ENCODE data around the gene HPSE2. TPM values are rescaled to one million over a fixed set of nuclear protein-coding genes. Genes with fewer than 3 reads are reported as not detected.
A peak's percentile ranks its signal among the peaks of the same experiment; 100 is the strongest.

The HPSE2 gene
- total RNA-seq, 1 experiment from 2014 or later = not detected

GRCh38 chr10:98748298-98748697 lies 487.4 kb downstream of the HPSE2 start:
- no peak overlapping the region for H3K27ac Mint-ChIP-seq (ENCODE audit: unreplicated experiment)
- CTCF ChIA-PET = interaction anchor here (0.7 kb wide), 1 partner anchor 424 kb away, joined by 3 read pairs; no protein-coding TSS in a partner anchor
- H3K9me3 ChIP-seq = no peaks in the 10 kb centered on the region
- DNase-seq = peak in 1 of 2 experiments; percentile 35
- no peak overlapping the region for H3K4me3 ChIP-seq (ENCODE audit: low read depth, low read length)
- H3K36me3 Mint-ChIP-seq (ENCODE audit: insufficient read depth, unreplicated experiment) = no peaks in the 10 kb centered on the region
- H3K27me3 ChIP-seq (replicated peaks; ENCODE audit: control insufficient read depth, insufficient read depth, low read length) = no peaks in the 10 kb centered on the region
- POLR2A ChIA-PET = no interaction called here
- H3K4me1 ChIP-seq = no peaks in the 10 kb centered on the region
- H3K36me3 ChIP-seq (ENCODE audit: control insufficient read depth, insufficient read depth, low read length) = no peaks in the 10 kb centered on the region
- BruUV-seq (replicated peaks) = no TSS peak
- intact Hi-C loops (cut with micrococcal nuclease; ENCODE audit: unreplicated experiment) = loop anchor here (1.0 to 5.0 kb wide), 2 partner anchors 294 to 424 kb away; no protein-coding TSS in a partner anchor
- H3K4me3 Mint-ChIP-seq (ENCODE audit: unreplicated experiment) = no peak overlapping the region
- no peaks in the 10 kb centered on the region for H3K27me3 Mint-ChIP-seq (ENCODE audit: insufficient read depth, unreplicated experiment)
- TF ChIP-seq CTCF (IDR thresholded peaks at IDR 0.05; ENCODE audit: insufficient read depth in 1 of 2, low read depth in 1 of 2, low read length in 1 of 2, severe bottlenecking in 1 of 2, unreplicated experiment in 1 of 2) = peak; percentile 34 to 35
- H3K4me1 Mint-ChIP-seq (ENCODE audit: low read depth, unreplicated experiment) = no peaks in the 10 kb centered on the region
- no peaks in the 10 kb centered on the region for H3K9me3 Mint-ChIP-seq (ENCODE audit: unreplicated experiment)

GRCh38 chr10:98745645-98746044 lies 490.0 kb downstream of the HPSE2 start:
- H3K4me1 Mint-ChIP-seq (ENCODE audit: low read depth, unreplicated experiment) = no peaks in the 10 kb centered on the region

GRCh38 chr10:98720551-98720950 lies 515.1 kb downstream of the HPSE2 start:
- H3K36me3 Mint-ChIP-seq (ENCODE audit: insufficient read depth, unreplicated experiment) = no peaks in the 10 kb centered on the region
- H3K4me3 Mint-ChIP-seq (ENCODE audit: unreplicated experiment) = no peak overlapping the region
- no peaks in the 10 kb centered on the region for H3K27me3 ChIP-seq (replicated peaks; ENCODE audit: control insufficient read depth, insufficient read depth, low read length)
- H3K4me1 ChIP-seq = no peaks in the 10 kb centered on the region
- H3K27me3 Mint-ChIP-seq (ENCODE audit: insufficient read depth, unreplicated experiment) = peaks cover 12% of the 10 kb centered on the region
- no peaks in the 10 kb centered on the region for H3K9me3 Mint-ChIP-seq (ENCODE audit: unreplicated experiment)
- H3K4me3 ChIP-seq (ENCODE audit: low read depth, low read length) = no peak overlapping the region
- POLR2A ChIA-PET = no interaction called here
- DNase-seq = no peak
- H3K9me3 ChIP-seq = no peaks in the 10 kb centered on the region
- H3K36me3 ChIP-seq (ENCODE audit: control insufficient read depth, insufficient read depth, low read length) = no peaks in the 10 kb centered on the region
- TF ChIP-seq CTCF (IDR thresholded peaks at IDR 0.05; ENCODE audit: insufficient read depth in 1 of 2, low read depth in 1 of 2, low read length in 1 of 2, severe bottlenecking in 1 of 2, unreplicated experiment in 1 of 2) = no peak
- intact Hi-C loops (cut with micrococcal nuclease; ENCODE audit: unreplicated experiment) = no loop called here
- BruUV-seq (replicated peaks) = no TSS peak
- H3K27ac Mint-ChIP-seq (ENCODE audit: unreplicated experiment) = no peak overlapping the region
- CTCF ChIA-PET = no interaction called here
- no peaks in the 10 kb centered on the region for H3K4me1 Mint-ChIP-seq (ENCODE audit: low read depth, unreplicated experiment)

More at GRCh38 chr10:98745645-98746044, 490.0 kb downstream of the HPSE2 start:
- TF ChIP-seq CTCF (IDR thresholded peaks at IDR 0.05; ENCODE audit: insufficient read depth in 1 of 2, low read depth in 1 of 2, low read length in 1 of 2, severe bottlenecking in 1 of 2, unreplicated experiment in 1 of 2) = no peak
- Histone ChIP-seq H3K4me3 (ENCODE audit: low read depth, low read length) (no peak overlapping the region), H3K9me3 (no peaks in the 10 kb centered on the region), H3K36me3 (ENCODE audit: control insufficient read depth, insufficient read depth, low read length) (no peaks in the 10 kb centered on the region), H3K27me3 (replicated peaks; ENCODE audit: control insufficient read depth, insufficient read depth, low read length) (no peaks in the 10 kb centered on the region), H3K4me1 (no peaks in the 10 kb centered on the region)
- Mint-ChIP-seq H3K27ac (ENCODE audit: unreplicated experiment) (no peak overlapping the region), H3K4me3 (ENCODE audit: unreplicated experiment) (no peak overlapping the region), H3K36me3 (ENCODE audit: insufficient read depth, unreplicated experiment) (no peaks in the 10 kb centered on the region), H3K9me3 (ENCODE audit: unreplicated experiment) (no peaks in the 10 kb centered on the region), H3K27me3 (ENCODE audit: insufficient read depth, unreplicated experiment) (no peaks in the 10 kb centered on the region)
- no TSS peak for BruUV-seq (replicated peaks)
- ChIA-PET POLR2A (no interaction called here), CTCF (no interaction called here)
- no peak for DNase-seq
- intact Hi-C loops (cut with micrococcal nuclease; ENCODE audit: unreplicated experiment) = loop anchor here (1.0 to 5.0 kb wide), 2 partner anchors 297 to 501 kb away; no protein-coding TSS in a partner anchor

Measured in Caco-2 (cell line).